ENCODE results near the gene MIPOL1. TPM values are rescaled to one million over a fixed set of nuclear protein-coding genes. Genes with fewer than 3 reads are reported as not detected.
A peak's percentile ranks its signal among the peaks of the same experiment; 100 is the strongest.

Gene MIPOL1, protein sequence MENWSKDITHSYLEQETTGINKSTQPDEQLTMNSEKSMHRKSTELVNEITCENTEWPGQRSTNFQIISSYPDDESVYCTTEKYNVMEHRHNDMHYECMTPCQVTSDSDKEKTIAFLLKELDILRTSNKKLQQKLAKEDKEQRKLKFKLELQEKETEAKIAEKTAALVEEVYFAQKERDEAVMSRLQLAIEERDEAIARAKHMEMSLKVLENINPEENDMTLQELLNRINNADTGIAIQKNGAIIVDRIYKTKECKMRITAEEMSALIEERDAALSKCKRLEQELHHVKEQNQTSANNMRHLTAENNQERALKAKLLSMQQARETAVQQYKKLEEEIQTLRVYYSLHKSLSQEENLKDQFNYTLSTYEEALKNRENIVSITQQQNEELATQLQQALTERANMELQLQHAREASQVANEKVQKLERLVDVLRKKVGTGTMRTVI
- total RNA-seq (ENCODE audit: low replicate concordance) = 13.8 and 18.4 TPM in 2 replicates

DNA sequence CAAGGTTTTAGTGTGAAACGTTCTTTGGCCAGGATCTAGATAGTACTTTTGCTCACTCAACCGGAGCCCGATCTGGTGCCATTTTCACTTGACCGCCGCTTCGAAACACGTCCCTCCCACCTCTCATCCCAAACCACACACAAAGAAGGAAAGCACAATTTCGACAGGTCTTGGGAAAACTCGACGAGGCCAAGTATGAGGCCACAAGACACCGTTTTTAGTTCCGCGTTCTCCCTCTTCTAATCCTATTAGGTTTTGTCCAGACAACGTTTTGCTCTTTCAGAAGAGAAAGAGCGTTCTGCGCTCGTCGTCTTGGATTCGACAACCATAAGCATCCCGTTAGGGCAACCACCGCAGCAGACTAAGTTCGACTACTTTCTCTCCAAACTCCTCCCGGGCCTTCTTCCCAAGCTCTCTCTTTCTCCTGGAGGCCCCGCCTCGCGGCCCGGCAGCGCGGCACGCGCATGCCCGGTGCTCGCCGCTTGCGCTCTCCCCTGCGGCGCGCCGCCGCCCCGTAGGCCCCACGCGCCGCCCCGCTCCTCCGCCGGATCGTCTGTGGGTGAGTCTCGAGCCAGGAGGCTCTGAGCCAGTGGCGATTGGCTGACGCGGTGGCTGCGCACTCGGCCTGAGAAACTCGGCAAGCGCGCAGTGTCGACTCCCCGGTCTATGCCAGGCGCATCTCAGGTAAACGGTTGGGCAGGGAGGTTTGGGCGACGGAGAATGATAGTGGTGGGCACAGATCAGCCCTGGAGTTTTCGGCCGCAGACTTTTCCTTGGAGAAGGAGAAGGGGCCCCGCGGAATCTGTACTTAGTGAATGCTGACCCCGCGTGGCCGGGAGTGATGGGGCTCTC lies at the start of gene MIPOL1:
Gene MIPOL1 (plus strand): TSS at position 517 of the 852 bp plus-strand sequence. CDS start 49,952 bp downstream, outside the sequence.
- Mint-ChIP-seq H3K27ac (peak within 1 kb of the TSS; percentile 97), H3K36me3 (no peaks in the 10 kb centered on the region), H3K9me3 (no peaks in the 10 kb centered on the region), H3K4me1 (peaks cover 15% of the 10 kb centered on the region), H3K27me3 (ENCODE audit: insufficient read depth, low read depth) (no peaks in the 10 kb centered on the region), H3K4me3 (peak within 1 kb of the TSS; percentile 91)
- H3K27me3 ChIP-seq = no peaks in the 10 kb centered on the region
- no peak within 1 kb of the TSS for H3K9ac ChIP-seq
- TF ChIP-seq, protein P1, sequence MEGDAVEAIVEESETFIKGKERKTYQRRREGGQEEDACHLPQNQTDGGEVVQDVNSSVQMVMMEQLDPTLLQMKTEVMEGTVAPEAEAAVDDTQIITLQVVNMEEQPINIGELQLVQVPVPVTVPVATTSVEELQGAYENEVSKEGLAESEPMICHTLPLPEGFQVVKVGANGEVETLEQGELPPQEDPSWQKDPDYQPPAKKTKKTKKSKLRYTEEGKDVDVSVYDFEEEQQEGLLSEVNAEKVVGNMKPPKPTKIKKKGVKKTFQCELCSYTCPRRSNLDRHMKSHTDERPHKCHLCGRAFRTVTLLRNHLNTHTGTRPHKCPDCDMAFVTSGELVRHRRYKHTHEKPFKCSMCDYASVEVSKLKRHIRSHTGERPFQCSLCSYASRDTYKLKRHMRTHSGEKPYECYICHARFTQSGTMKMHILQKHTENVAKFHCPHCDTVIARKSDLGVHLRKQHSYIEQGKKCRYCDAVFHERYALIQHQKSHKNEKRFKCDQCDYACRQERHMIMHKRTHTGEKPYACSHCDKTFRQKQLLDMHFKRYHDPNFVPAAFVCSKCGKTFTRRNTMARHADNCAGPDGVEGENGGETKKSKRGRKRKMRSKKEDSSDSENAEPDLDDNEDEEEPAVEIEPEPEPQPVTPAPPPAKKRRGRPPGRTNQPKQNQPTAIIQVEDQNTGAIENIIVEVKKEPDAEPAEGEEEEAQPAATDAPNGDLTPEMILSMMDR (IDR thresholded peaks at IDR 0.05) = peak; percentile 40
- TF ChIP-seq EZH2 (IDR thresholded peaks at IDR 0.05) = no peak
- no peak within 1 kb of the TSS for H3K27ac ChIP-seq
- H4K20me1 ChIP-seq (ENCODE audit: low read depth) = no peaks in the 10 kb centered on the region
- H3K79me2 ChIP-seq (ENCODE audit: low read depth) = peaks cover 10% of the 10 kb centered on the region
- no peaks in the 10 kb centered on the region for H3K9me3 ChIP-seq (ENCODE audit: low read depth)
- H3K4me3 ChIP-seq = peak within 1 kb of the TSS; percentile 67
- H2AFZ ChIP-seq (replicated peaks) = peak within 1 kb of the TSS; percentile 100
- peak; percentile 86 for DNase-seq (ENCODE audit: low spot score)
- peak within 1 kb of the TSS; percentile 83 for H3K4me2 ChIP-seq
- peaks cover 4% of the 10 kb centered on the region for H3K4me1 ChIP-seq
- H3F3A ChIP-seq (ENCODE audit: low read depth) = peaks cover 27% of the 10 kb centered on the region
- H3K36me3 ChIP-seq = no peaks in the 10 kb centered on the region

DNA sequence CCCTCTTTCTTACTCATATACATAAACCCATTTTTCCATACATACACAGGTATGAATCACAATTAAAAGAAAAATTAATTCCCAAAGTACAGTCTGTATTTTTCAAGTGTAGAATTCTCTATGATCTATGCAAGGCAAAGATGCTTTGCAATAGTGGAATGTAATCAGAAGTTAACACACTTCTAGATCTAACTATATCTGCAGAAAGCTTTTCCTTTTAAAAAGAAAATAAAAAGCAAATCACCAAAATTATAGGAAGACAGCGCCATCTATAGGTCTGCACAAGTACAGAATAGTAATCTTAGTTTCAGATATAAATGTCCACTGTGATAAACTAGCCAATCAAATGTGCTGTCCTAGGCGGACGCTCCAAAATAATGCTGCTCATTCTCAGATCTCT lies 47.3 kb upstream of the MIPOL1 start:
- no peak overlapping the region for H3K27ac ChIP-seq
- H3K27me3 ChIP-seq = no peaks in the 10 kb centered on the region
- no peak overlapping the region for H3K4me3 ChIP-seq
- no peaks in the 10 kb centered on the region for H3K4me1 Mint-ChIP-seq
- peaks cover 11% of the 10 kb centered on the region for H3K9me3 Mint-ChIP-seq
- H3K4me3 Mint-ChIP-seq = no peak overlapping the region
- no peaks in the 10 kb centered on the region for H3K79me2 ChIP-seq (ENCODE audit: low read depth)
- no peak overlapping the region for H3K9ac ChIP-seq
- no peaks in the 10 kb centered on the region for H3K36me3 ChIP-seq
- H2AFZ ChIP-seq (replicated peaks) = no peak overlapping the region
- peaks cover 3% of the 10 kb centered on the region for H3K36me3 Mint-ChIP-seq
- no peaks in the 10 kb centered on the region for H4K20me1 ChIP-seq (ENCODE audit: low read depth)
- TF ChIP-seq EZH2 (IDR thresholded peaks at IDR 0.05) (no peak), EZH2phosphoT487 (IDR thresholded peaks at IDR 0.05) (no peak)
- TF ChIP-seq, protein P1 (IDR thresholded peaks at IDR 0.05) = peak; percentile 89
- no peaks in the 10 kb centered on the region for H3K4me1 ChIP-seq
- peaks cover 7% of the 10 kb centered on the region for H3K9me3 ChIP-seq (ENCODE audit: low read depth)
- no peak overlapping the region for H3K27ac Mint-ChIP-seq
- no peak overlapping the region for H3K4me2 ChIP-seq
- H3F3A ChIP-seq (ENCODE audit: low read depth) = no peaks in the 10 kb centered on the region
- H3K27me3 Mint-ChIP-seq (ENCODE audit: insufficient read depth, low read depth) = no peaks in the 10 kb centered on the region
- DNase-seq (ENCODE audit: low spot score) = peak; percentile 48

DNA sequence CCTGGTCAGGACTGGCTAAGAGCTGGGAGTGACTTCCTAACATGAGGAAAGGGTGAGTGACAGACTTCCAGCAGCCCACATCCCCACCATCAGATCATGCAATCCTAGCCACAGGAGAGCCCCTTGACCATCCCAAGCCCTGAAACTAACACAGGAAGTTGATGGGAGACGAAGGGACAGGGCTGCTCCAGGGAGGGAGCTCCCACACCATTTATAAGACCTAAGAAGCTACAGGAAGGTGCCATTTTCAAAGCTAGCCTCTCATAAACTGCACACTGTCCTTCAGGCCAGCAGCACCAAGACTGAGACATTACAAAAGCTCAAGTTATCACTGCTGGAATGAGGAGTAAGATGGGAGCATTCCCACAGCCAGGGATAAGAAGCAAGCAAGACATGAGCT lies 44.7 kb upstream of the MIPOL1 start:
- no peaks in the 10 kb centered on the region for H4K20me1 ChIP-seq (ENCODE audit: low read depth)
- H3K4me2 ChIP-seq = no peak overlapping the region
- H3K27ac ChIP-seq = no peak overlapping the region
- Mint-ChIP-seq H3K36me3 (peaks cover 3% of the 10 kb centered on the region), H3K27me3 (ENCODE audit: insufficient read depth, low read depth) (no peaks in the 10 kb centered on the region), H3K27ac (no peak overlapping the region), H3K4me3 (no peak overlapping the region), H3K9me3 (peaks cover 14% of the 10 kb centered on the region), H3K4me1 (no peaks in the 10 kb centered on the region)
- no peak overlapping the region for H3K9ac ChIP-seq
- H3K27me3 ChIP-seq = no peaks in the 10 kb centered on the region
- no peak for DNase-seq (ENCODE audit: low spot score)
- H3K4me1 ChIP-seq = no peaks in the 10 kb centered on the region
- no peak overlapping the region for H3K4me3 ChIP-seq
- no peaks in the 10 kb centered on the region for H3F3A ChIP-seq (ENCODE audit: low read depth)
- TF ChIP-seq EZH2 (IDR thresholded peaks at IDR 0.05) (no peak), EZH2phosphoT487 (IDR thresholded peaks at IDR 0.05) (no peak)
- peaks cover 4% of the 10 kb centered on the region for H3K79me2 ChIP-seq (ENCODE audit: low read depth)
- no peak overlapping the region for H2AFZ ChIP-seq (replicated peaks)
- H3K36me3 ChIP-seq = no peaks in the 10 kb centered on the region
- H3K9me3 ChIP-seq (ENCODE audit: low read depth) = peaks cover 7% of the 10 kb centered on the region
